ENCODE data around the gene ADCY10. TPM values are rescaled to one million over a fixed set of nuclear protein-coding genes. Genes with fewer than 3 reads are reported as not detected.

Gene ADCY10, protein sequence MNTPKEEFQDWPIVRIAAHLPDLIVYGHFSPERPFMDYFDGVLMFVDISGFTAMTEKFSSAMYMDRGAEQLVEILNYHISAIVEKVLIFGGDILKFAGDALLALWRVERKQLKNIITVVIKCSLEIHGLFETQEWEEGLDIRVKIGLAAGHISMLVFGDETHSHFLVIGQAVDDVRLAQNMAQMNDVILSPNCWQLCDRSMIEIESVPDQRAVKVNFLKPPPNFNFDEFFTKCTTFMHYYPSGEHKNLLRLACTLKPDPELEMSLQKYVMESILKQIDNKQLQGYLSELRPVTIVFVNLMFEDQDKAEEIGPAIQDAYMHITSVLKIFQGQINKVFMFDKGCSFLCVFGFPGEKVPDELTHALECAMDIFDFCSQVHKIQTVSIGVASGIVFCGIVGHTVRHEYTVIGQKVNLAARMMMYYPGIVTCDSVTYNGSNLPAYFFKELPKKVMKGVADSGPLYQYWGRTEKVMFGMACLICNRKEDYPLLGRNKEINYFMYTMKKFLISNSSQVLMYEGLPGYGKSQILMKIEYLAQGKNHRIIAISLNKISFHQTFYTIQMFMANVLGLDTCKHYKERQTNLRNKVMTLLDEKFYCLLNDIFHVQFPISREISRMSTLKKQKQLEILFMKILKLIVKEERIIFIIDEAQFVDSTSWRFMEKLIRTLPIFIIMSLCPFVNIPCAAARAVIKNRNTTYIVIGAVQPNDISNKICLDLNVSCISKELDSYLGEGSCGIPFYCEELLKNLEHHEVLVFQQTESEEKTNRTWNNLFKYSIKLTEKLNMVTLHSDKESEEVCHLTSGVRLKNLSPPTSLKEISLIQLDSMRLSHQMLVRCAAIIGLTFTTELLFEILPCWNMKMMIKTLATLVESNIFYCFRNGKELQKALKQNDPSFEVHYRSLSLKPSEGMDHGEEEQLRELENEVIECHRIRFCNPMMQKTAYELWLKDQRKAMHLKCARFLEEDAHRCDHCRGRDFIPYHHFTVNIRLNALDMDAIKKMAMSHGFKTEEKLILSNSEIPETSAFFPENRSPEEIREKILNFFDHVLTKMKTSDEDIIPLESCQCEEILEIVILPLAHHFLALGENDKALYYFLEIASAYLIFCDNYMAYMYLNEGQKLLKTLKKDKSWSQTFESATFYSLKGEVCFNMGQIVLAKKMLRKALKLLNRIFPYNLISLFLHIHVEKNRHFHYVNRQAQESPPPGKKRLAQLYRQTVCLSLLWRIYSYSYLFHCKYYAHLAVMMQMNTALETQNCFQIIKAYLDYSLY (N-terminal part only)
- 1 to 10 TPM in 1 of 4 donors, under 1 TPM in 1, not detected in 2; 0.07 to 1.2 TPM for total RNA-seq

DNA sequence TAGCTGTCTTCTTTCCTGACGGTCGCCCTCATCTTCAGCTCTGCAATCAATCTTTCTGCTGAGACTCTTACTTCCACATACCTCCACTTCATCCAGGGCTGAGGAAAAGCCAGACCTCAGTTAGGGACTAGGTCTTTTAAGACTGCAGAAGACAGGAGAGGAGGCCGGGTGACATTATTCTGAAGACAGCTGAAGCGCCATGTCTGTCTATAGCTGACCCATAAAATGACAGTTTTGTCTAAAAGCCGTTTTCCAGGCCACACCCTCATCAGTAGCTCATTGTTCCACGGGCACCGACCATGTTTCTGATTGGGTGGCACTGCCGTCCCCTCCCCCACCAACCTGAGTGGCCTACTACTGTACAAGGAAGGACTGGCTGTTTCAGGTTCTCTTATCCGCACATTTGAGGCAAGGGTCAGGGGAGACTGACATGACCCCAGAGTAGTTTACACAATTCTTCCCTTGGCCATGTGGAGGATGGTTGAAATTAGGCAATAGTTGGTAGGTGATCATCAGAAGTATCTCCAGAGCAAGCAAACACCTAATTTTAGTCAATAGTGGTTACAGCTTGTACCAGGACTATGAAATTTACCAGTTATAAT, at the start of gene ADCY10:
ADCY10 (minus strand) TSS at position 240 of the 602 bp plus-strand sequence. CDS start 8,994 bp downstream, outside the sequence.
- Histone ChIP-seq H3K4me1 (peaks cover 0 to 3% of the 10 kb centered on the region in 2 donors), H3K9me3 (no peaks in the 10 kb centered on the region), H3K36me3 (peaks cover 4 to 15% of the 10 kb centered on the region in 2 donors), H3K27ac (no peak within 1 kb of the TSS), H3K4me3 (no peak within 1 kb of the TSS), H3K27me3 (no peaks in the 10 kb centered on the region)
- ATAC-seq = no peak
- DNase-seq = no peak
- intact Hi-C loops (cut with DNase I; ENCODE audit: low total_unique reads) (no loop called here), in situ Hi-C loops (cut with MboI; ENCODE audit: low sequenced_read_pairs in 4 of 4) (no loop called here)
- TF ChIP-seq POLR2A (IDR thresholded peaks at IDR 0.05) = no peak
- TF ChIP-seq, protein P1, sequence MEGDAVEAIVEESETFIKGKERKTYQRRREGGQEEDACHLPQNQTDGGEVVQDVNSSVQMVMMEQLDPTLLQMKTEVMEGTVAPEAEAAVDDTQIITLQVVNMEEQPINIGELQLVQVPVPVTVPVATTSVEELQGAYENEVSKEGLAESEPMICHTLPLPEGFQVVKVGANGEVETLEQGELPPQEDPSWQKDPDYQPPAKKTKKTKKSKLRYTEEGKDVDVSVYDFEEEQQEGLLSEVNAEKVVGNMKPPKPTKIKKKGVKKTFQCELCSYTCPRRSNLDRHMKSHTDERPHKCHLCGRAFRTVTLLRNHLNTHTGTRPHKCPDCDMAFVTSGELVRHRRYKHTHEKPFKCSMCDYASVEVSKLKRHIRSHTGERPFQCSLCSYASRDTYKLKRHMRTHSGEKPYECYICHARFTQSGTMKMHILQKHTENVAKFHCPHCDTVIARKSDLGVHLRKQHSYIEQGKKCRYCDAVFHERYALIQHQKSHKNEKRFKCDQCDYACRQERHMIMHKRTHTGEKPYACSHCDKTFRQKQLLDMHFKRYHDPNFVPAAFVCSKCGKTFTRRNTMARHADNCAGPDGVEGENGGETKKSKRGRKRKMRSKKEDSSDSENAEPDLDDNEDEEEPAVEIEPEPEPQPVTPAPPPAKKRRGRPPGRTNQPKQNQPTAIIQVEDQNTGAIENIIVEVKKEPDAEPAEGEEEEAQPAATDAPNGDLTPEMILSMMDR (IDR thresholded peaks at IDR 0.05 in 4 of 5, conservative IDR thresholded peaks at IDR 0.05 in 1 of 5) = no peak

GRCh38 chr1:167957710-167958109, 43.8 kb upstream of the ADCY10 start:
- H3K36me3 ChIP-seq = peaks cover 0 to 22% of the 10 kb centered on the region in 2 donors
- in situ Hi-C loops (cut with MboI; ENCODE audit: low sequenced_read_pairs in 4 of 4) = no loop called here
- ATAC-seq = no peak
- no peaks in the 10 kb centered on the region for H3K9me3 ChIP-seq
- intact Hi-C loops (cut with DNase I; ENCODE audit: low total_unique reads) = no loop called here
- TF ChIP-seq POLR2A (IDR thresholded peaks at IDR 0.05) = no peak
- TF ChIP-seq, protein P1 (IDR thresholded peaks at IDR 0.05 in 4 of 5, conservative IDR thresholded peaks at IDR 0.05 in 1 of 5) = no peak
- no peak overlapping the region for H3K27ac ChIP-seq
- no peaks in the 10 kb centered on the region for H3K27me3 ChIP-seq
- H3K4me3 ChIP-seq = no peak overlapping the region
- peaks cover 12 to 17% of the 10 kb centered on the region in 2 donors for H3K4me1 ChIP-seq
- no peak for DNase-seq

DNA sequence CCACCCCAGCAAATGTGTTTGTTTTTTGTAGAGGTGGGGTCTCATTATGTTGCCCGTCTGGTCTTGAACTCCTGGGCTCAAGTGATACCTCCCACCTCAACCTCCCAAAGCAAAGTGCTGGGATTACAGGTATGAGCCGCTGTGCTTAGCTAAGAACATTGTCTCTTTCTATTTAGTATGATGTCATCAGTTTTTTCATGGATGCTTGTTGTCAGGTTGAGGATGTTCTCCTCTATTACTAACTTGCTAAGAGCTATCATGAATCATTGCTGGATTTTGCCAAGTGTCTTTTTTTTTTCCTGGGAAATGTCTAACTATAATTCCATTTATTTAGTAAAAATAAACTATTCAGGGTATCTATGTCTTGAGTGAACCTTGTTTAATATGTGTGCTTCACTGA, 42.0 kb upstream of the ADCY10 start:
- Histone ChIP-seq H3K36me3 (peaks cover 0 to 31% of the 10 kb centered on the region in 2 donors), H3K9me3 (no peaks in the 10 kb centered on the region), H3K27ac (no peak overlapping the region), H3K27me3 (no peaks in the 10 kb centered on the region), H3K4me3 (no peak overlapping the region), H3K4me1 (peaks cover 18 to 21% of the 10 kb centered on the region in 2 donors)
- ATAC-seq = no peak
- no peak for TF ChIP-seq POLR2A (IDR thresholded peaks at IDR 0.05)
- TF ChIP-seq, protein P1 (IDR thresholded peaks at IDR 0.05 in 4 of 5, conservative IDR thresholded peaks at IDR 0.05 in 1 of 5) = no peak
- intact Hi-C loops (cut with DNase I; ENCODE audit: low total_unique reads) = no loop called here
- DNase-seq = no peak
- in situ Hi-C loops (cut with MboI; ENCODE audit: low sequenced_read_pairs in 4 of 4) = no loop called here

DNA sequence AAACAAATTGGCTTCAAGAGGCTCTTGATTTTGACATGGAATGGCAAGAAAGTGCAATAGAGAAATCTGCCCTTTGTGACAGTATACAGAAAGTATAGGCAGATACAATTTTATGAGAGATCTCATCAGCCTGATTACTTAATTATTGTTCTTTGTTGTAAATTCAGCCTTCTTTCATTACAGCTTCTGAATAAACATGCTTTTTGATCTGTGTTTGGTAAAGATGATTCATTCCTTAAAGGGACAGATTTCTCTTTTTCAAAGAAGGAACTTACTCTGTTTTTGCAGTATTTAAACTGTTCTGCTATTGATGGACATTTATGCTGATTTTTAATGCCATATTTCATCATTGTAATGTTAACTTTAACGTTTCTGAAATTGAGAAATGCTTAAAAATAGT, 36.6 kb upstream of the ADCY10 start:
- Histone ChIP-seq H3K36me3 (peaks cover 0 to 31% of the 10 kb centered on the region in 2 donors), H3K4me1 (peaks cover 35 to 51% of the 10 kb centered on the region in 2 donors), H3K27me3 (no peaks in the 10 kb centered on the region), H3K27ac (no peak overlapping the region), H3K4me3 (no peak overlapping the region), H3K9me3 (no peaks in the 10 kb centered on the region)
- DNase-seq (no peak), ATAC-seq (no peak)
- in situ Hi-C loops (cut with MboI; ENCODE audit: low sequenced_read_pairs in 4 of 4) = no loop called here
- TF ChIP-seq, protein P1 (IDR thresholded peaks at IDR 0.05 in 4 of 5, conservative IDR thresholded peaks at IDR 0.05 in 1 of 5) = no peak
- no peak for TF ChIP-seq POLR2A (IDR thresholded peaks at IDR 0.05)
- intact Hi-C loops (cut with DNase I; ENCODE audit: low total_unique reads) = no loop called here

Measured in gastrocnemius medialis (tissue), 4 donors.